ENCODE results near the gene GIPC1.

Gene GIPC1

GRCh38 chr19:14439014-14439413, 56.9 kb downstream of the GIPC1 start:
- no peak for DNase-seq (ENCODE audit: low read depth in 1 of 2, low spot score in 1 of 2)

- no peak for DNase-seq (ENCODE audit: low read depth in 1 of 2, low spot score in 1 of 2)
Observed at GRCh38 chr19:14437578-14438140, 58.3 kb downstream of the GIPC1 start.

- DNase-seq (ENCODE audit: low read depth in 1 of 2, low spot score in 1 of 2) = no peak
Observed at GRCh38 chr19:14435320-14436050, 60.4 kb downstream of the GIPC1 start.

GRCh38 chr19:14434543-14435319, 61.2 kb downstream of the GIPC1 start:
- DNase-seq (ENCODE audit: low read depth in 1 of 2, low spot score in 1 of 2) = no peak

GRCh38 chr19:14433554-14434501, 62.1 kb downstream of the GIPC1 start:
- DNase-seq (ENCODE audit: low read depth in 1 of 2, low spot score in 1 of 2) = no peak

GRCh38 chr19:14432791-14433553, 63.0 kb downstream of the GIPC1 start, which contains the start of gene PKN1:
Gene PKN1 (plus strand): TSS chr19:14433306. CDS start chr19:14433522, 216 bp downstream.
- no peak for DNase-seq (ENCODE audit: low read depth in 1 of 2, low spot score in 1 of 2)

GRCh38 chr19:14430712-14431111, 65.2 kb downstream of the GIPC1 start:
- DNase-seq (ENCODE audit: low read depth in 1 of 2, low spot score in 1 of 2) = no peak

- DNase-seq (ENCODE audit: low read depth in 1 of 2, low spot score in 1 of 2) = no peak
Observed at GRCh38 chr19:14428882-14429416, 67.0 kb downstream of the GIPC1 start.

Measured in activated CD4-positive, alpha-beta T cell treated with anti-CD3 and anti-CD28 coated beads, Interleukin-2, amount 50 U/mL, for 24 hours (primary cell).